ENCODE measurements around the gene PTAR1.

GRCh38 chr9:69748304-69748703 lies 11.5 kb downstream of the PTAR1 start:
- TF ChIP-seq SUZ12 (IDR thresholded peaks at IDR 0.05) (no peak), NFRKB (IDR thresholded peaks at IDR 0.05) (no peak), ELF4 (IDR thresholded peaks at IDR 0.05) (no peak), FOXM1 (IDR thresholded peaks at IDR 0.05; ENCODE audit: borderline replicate concordance) (no peak), FOXK2 (IDR thresholded peaks at IDR 0.05) (no peak), TARDBP (IDR thresholded peaks at IDR 0.05) (no peak), CTBP1 (IDR thresholded peaks at IDR 0.05; ENCODE audit: borderline replicate concordance) (no peak)
